Activated naive CD4-positive, alpha-beta T cell (primary cell): ENCODE results near the gene DGKG.
A peak's percentile ranks its signal among the peaks of the same experiment; 100 is the strongest.

Experiments
- DNase-seq, 4 experiments: peaks; one replicate each; lab custom pipeline; 2025; lab: John Stamatoyannopoulos, UW

The DGKG gene

GRCh38 chr3:186273586-186273985 is 88.4 kb downstream of the DGKG start:
- no peak for DNase-seq

- no peak for DNase-seq
Observed at GRCh38 chr3:186270701-186271100, 91.3 kb downstream of the DGKG start.

GRCh38 chr3:186268616-186269448 is 93.2 kb downstream of the DGKG start:
- no peak for DNase-seq

GRCh38 chr3:186267758-186268157 is 94.3 kb downstream of the DGKG start:
- no peak for DNase-seq

GRCh38 chr3:186264608-186265400 is 97.2 kb downstream of the DGKG start:
- no peak for DNase-seq

- no peak for DNase-seq
Observed at GRCh38 chr3:186261638-186262037, 100.4 kb downstream of the DGKG start.

GRCh38 chr3:186260726-186261125 is 101.3 kb downstream of the DGKG start:
- no peak for DNase-seq

- DNase-seq = peak in 3 of 4 experiments; percentile 25 to 50 (median 26)
Observed at GRCh38 chr3:186259612-186260383, 102.2 kb downstream of the DGKG start.

- no peak for DNase-seq
Observed at GRCh38 chr3:186258968-186259367, 103.1 kb downstream of the DGKG start.

- no peak for DNase-seq
Observed at GRCh38 chr3:186257866-186258265, 104.2 kb downstream of the DGKG start.

GRCh38 chr3:186255703-186256331 is 106.2 kb downstream of the DGKG start:
- DNase-seq = no peak

- no peak for DNase-seq
Observed at GRCh38 chr3:186254676-186255650, 107.1 kb downstream of the DGKG start.

- DNase-seq = no peak
Observed at GRCh38 chr3:186251948-186252619, 110.0 kb downstream of the DGKG start.

- no peak for DNase-seq
Observed at GRCh38 chr3:186248850-186249249, 113.2 kb downstream of the DGKG start.

- no peak for DNase-seq
Observed at GRCh38 chr3:186247821-186248814, 113.9 kb downstream of the DGKG start.

- no peak for DNase-seq
Observed at GRCh38 chr3:186246941-186247340, 115.1 kb downstream of the DGKG start.

GRCh38 chr3:186244016-186244415 is 118.0 kb downstream of the DGKG start:
- no peak for DNase-seq

GRCh38 chr3:186241910-186242821 is 119.9 kb downstream of the DGKG start:
- DNase-seq = peak in 1 of 4 experiments; percentile 23
